ENCODE results near the gene NFATC1.

The NFATC1 gene

GRCh38 chr18:79485788-79486355 is 90.1 kb downstream of the NFATC1 start:
- Histone ChIP-seq H3K36me3 (ENCODE audit: control insufficient read depth, insufficient read depth, low read length) (peaks cover 50% of the 10 kb centered on the region), H3K27me3 (replicated peaks; ENCODE audit: control insufficient read depth, insufficient read depth, low read length, poor library complexity, severe bottlenecking) (no peaks in the 10 kb centered on the region), H3K9me3 (ENCODE audit: control insufficient read depth, low read length) (no peaks in the 10 kb centered on the region), H3K27ac (ENCODE audit: insufficient read depth, low read length, poor library complexity, severe bottlenecking) (no peak overlapping the region), H3K4me3 (ENCODE audit: insufficient read depth, low read depth, low read length, poor library complexity, severe bottlenecking) (no peak overlapping the region), H3K4me1 (ENCODE audit: control insufficient read depth, insufficient read depth, low read length, poor library complexity, severe bottlenecking) (no peaks in the 10 kb centered on the region)
- no peak for DNase-seq

GRCh38 chr18:79486356-79487182 is 90.8 kb downstream of the NFATC1 start:
- peaks cover 53% of the 10 kb centered on the region for H3K36me3 ChIP-seq (ENCODE audit: control insufficient read depth, insufficient read depth, low read length)
- H3K9me3 ChIP-seq (ENCODE audit: control insufficient read depth, low read length), result no peaks in the 10 kb centered on the region
- DNase-seq, result no peak
- H3K27me3 ChIP-seq (replicated peaks; ENCODE audit: control insufficient read depth, insufficient read depth, low read length, poor library complexity, severe bottlenecking), result no peaks in the 10 kb centered on the region
- H3K27ac ChIP-seq (ENCODE audit: insufficient read depth, low read length, poor library complexity, severe bottlenecking), result no peak overlapping the region
- H3K4me3 ChIP-seq (ENCODE audit: insufficient read depth, low read depth, low read length, poor library complexity, severe bottlenecking), result no peak overlapping the region
- no peaks in the 10 kb centered on the region for H3K4me1 ChIP-seq (ENCODE audit: control insufficient read depth, insufficient read depth, low read length, poor library complexity, severe bottlenecking)

- Histone ChIP-seq H3K4me3 (ENCODE audit: insufficient read depth, low read depth, low read length, poor library complexity, severe bottlenecking) (no peak overlapping the region), H3K4me1 (ENCODE audit: control insufficient read depth, insufficient read depth, low read length, poor library complexity, severe bottlenecking) (no peaks in the 10 kb centered on the region), H3K9me3 (ENCODE audit: control insufficient read depth, low read length) (no peaks in the 10 kb centered on the region), H3K36me3 (ENCODE audit: control insufficient read depth, insufficient read depth, low read length) (peaks cover 57% of the 10 kb centered on the region), H3K27me3 (replicated peaks; ENCODE audit: control insufficient read depth, insufficient read depth, low read length, poor library complexity, severe bottlenecking) (no peaks in the 10 kb centered on the region), H3K27ac (ENCODE audit: insufficient read depth, low read length, poor library complexity, severe bottlenecking) (no peak overlapping the region)
- DNase-seq, result no peak
Measured at GRCh38 chr18:79487183-79487800, 91.6 kb downstream of the NFATC1 start.

GRCh38 chr18:79487801-79488201 is 92.1 kb downstream of the NFATC1 start:
- no peak for DNase-seq
- H3K36me3 ChIP-seq (ENCODE audit: control insufficient read depth, insufficient read depth, low read length), result peaks cover 57% of the 10 kb centered on the region
- no peak overlapping the region for H3K4me3 ChIP-seq (ENCODE audit: insufficient read depth, low read depth, low read length, poor library complexity, severe bottlenecking)

GRCh38 chr18:79488311-79489050 is 92.8 kb downstream of the NFATC1 start:
- Histone ChIP-seq H3K27me3 (replicated peaks; ENCODE audit: control insufficient read depth, insufficient read depth, low read length, poor library complexity, severe bottlenecking) (no peaks in the 10 kb centered on the region), H3K27ac (ENCODE audit: insufficient read depth, low read length, poor library complexity, severe bottlenecking) (no peak overlapping the region), H3K4me1 (ENCODE audit: control insufficient read depth, insufficient read depth, low read length, poor library complexity, severe bottlenecking) (no peaks in the 10 kb centered on the region), H3K4me3 (ENCODE audit: insufficient read depth, low read depth, low read length, poor library complexity, severe bottlenecking) (no peak overlapping the region), H3K36me3 (ENCODE audit: control insufficient read depth, insufficient read depth, low read length) (peaks cover 59% of the 10 kb centered on the region), H3K9me3 (ENCODE audit: control insufficient read depth, low read length) (no peaks in the 10 kb centered on the region)
- DNase-seq, result no peak

More at GRCh38 chr18:79487801-79488201, 92.1 kb downstream of the NFATC1 start:
- no peaks in the 10 kb centered on the region for H3K9me3 ChIP-seq (ENCODE audit: control insufficient read depth, low read length)
- H3K4me1 ChIP-seq (ENCODE audit: control insufficient read depth, insufficient read depth, low read length, poor library complexity, severe bottlenecking), result no peaks in the 10 kb centered on the region
- no peak overlapping the region for H3K27ac ChIP-seq (ENCODE audit: insufficient read depth, low read length, poor library complexity, severe bottlenecking)
- H3K27me3 ChIP-seq (replicated peaks; ENCODE audit: control insufficient read depth, insufficient read depth, low read length, poor library complexity, severe bottlenecking), result no peaks in the 10 kb centered on the region

- no peak for DNase-seq
- Histone ChIP-seq H3K27ac (ENCODE audit: insufficient read depth, low read length, poor library complexity, severe bottlenecking) (no peak overlapping the region), H3K4me1 (ENCODE audit: control insufficient read depth, insufficient read depth, low read length, poor library complexity, severe bottlenecking) (no peaks in the 10 kb centered on the region), H3K4me3 (ENCODE audit: insufficient read depth, low read depth, low read length, poor library complexity, severe bottlenecking) (no peak overlapping the region), H3K36me3 (ENCODE audit: control insufficient read depth, insufficient read depth, low read length) (peaks cover 65% of the 10 kb centered on the region), H3K9me3 (ENCODE audit: control insufficient read depth, low read length) (no peaks in the 10 kb centered on the region), H3K27me3 (replicated peaks; ENCODE audit: control insufficient read depth, insufficient read depth, low read length, poor library complexity, severe bottlenecking) (no peaks in the 10 kb centered on the region)
Measured at GRCh38 chr18:79489051-79489898, 93.5 kb downstream of the NFATC1 start.

- Histone ChIP-seq H3K27me3 (replicated peaks; ENCODE audit: control insufficient read depth, insufficient read depth, low read length, poor library complexity, severe bottlenecking) (no peaks in the 10 kb centered on the region), H3K36me3 (ENCODE audit: control insufficient read depth, insufficient read depth, low read length) (peaks cover 62% of the 10 kb centered on the region), H3K4me1 (ENCODE audit: control insufficient read depth, insufficient read depth, low read length, poor library complexity, severe bottlenecking) (no peaks in the 10 kb centered on the region), H3K9me3 (ENCODE audit: control insufficient read depth, low read length) (no peaks in the 10 kb centered on the region), H3K4me3 (ENCODE audit: insufficient read depth, low read depth, low read length, poor library complexity, severe bottlenecking) (no peak overlapping the region), H3K27ac (ENCODE audit: insufficient read depth, low read length, poor library complexity, severe bottlenecking) (no peak overlapping the region)
- no peak for DNase-seq
Measured at GRCh38 chr18:79489899-79490625, 94.3 kb downstream of the NFATC1 start.

GRCh38 chr18:79490626-79491041 is 94.9 kb downstream of the NFATC1 start:
- no peak for DNase-seq

GRCh38 chr18:79491081-79491551 is 95.4 kb downstream of the NFATC1 start:
- DNase-seq, result no peak
- Histone ChIP-seq H3K9me3 (ENCODE audit: control insufficient read depth, low read length) (no peaks in the 10 kb centered on the region), H3K27me3 (replicated peaks; ENCODE audit: control insufficient read depth, insufficient read depth, low read length, poor library complexity, severe bottlenecking) (no peaks in the 10 kb centered on the region), H3K4me3 (ENCODE audit: insufficient read depth, low read depth, low read length, poor library complexity, severe bottlenecking) (no peak overlapping the region), H3K36me3 (ENCODE audit: control insufficient read depth, insufficient read depth, low read length) (peaks cover 53% of the 10 kb centered on the region), H3K4me1 (ENCODE audit: control insufficient read depth, insufficient read depth, low read length, poor library complexity, severe bottlenecking) (no peaks in the 10 kb centered on the region), H3K27ac (ENCODE audit: insufficient read depth, low read length, poor library complexity, severe bottlenecking) (no peak overlapping the region)

More at GRCh38 chr18:79490626-79491041, 94.9 kb downstream of the NFATC1 start:
- peaks cover 57% of the 10 kb centered on the region for H3K36me3 ChIP-seq (ENCODE audit: control insufficient read depth, insufficient read depth, low read length)
- H3K9me3 ChIP-seq (ENCODE audit: control insufficient read depth, low read length), result no peaks in the 10 kb centered on the region
- no peaks in the 10 kb centered on the region for H3K27me3 ChIP-seq (replicated peaks; ENCODE audit: control insufficient read depth, insufficient read depth, low read length, poor library complexity, severe bottlenecking)
- H3K4me1 ChIP-seq (ENCODE audit: control insufficient read depth, insufficient read depth, low read length, poor library complexity, severe bottlenecking), result no peaks in the 10 kb centered on the region
- H3K4me3 ChIP-seq (ENCODE audit: insufficient read depth, low read depth, low read length, poor library complexity, severe bottlenecking), result no peak overlapping the region
- no peak overlapping the region for H3K27ac ChIP-seq (ENCODE audit: insufficient read depth, low read length, poor library complexity, severe bottlenecking)
